ENCODE measurements around the gene SLC9A9.

SLC9A9 gene

DNA sequence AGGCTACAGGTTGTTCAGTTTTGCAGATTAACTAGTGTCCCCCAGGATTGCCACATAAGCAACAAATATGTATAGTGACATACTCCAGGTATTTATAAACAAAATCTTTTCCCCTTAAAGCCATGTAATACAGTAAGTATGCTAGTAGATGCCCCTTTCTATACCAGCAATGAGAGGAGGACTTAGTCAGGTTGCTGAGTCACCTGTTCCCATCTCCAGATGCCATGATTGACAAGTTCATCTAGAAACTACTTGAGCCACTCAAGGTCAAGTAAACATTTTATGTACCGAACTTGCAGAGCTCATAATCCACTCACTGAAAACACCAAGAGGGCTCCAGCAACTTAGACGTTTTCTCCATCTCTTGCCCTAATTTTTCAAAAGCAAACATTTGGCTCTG, 18.2 kb downstream of the SLC9A9 start:
- peaks cover 3% of the 10 kb centered on the region for H3K27me3 Mint-ChIP-seq (ENCODE audit: low read depth, poor library complexity)
- H3K9me3 Mint-ChIP-seq = no peaks in the 10 kb centered on the region
- no peak for DNase-seq
- H3K27ac Mint-ChIP-seq = no peak overlapping the region
- no peak overlapping the region for H3K4me3 Mint-ChIP-seq
- H3K36me3 Mint-ChIP-seq (ENCODE audit: low read depth) = peaks cover 8% of the 10 kb centered on the region
- TF ChIP-seq, protein P1, sequence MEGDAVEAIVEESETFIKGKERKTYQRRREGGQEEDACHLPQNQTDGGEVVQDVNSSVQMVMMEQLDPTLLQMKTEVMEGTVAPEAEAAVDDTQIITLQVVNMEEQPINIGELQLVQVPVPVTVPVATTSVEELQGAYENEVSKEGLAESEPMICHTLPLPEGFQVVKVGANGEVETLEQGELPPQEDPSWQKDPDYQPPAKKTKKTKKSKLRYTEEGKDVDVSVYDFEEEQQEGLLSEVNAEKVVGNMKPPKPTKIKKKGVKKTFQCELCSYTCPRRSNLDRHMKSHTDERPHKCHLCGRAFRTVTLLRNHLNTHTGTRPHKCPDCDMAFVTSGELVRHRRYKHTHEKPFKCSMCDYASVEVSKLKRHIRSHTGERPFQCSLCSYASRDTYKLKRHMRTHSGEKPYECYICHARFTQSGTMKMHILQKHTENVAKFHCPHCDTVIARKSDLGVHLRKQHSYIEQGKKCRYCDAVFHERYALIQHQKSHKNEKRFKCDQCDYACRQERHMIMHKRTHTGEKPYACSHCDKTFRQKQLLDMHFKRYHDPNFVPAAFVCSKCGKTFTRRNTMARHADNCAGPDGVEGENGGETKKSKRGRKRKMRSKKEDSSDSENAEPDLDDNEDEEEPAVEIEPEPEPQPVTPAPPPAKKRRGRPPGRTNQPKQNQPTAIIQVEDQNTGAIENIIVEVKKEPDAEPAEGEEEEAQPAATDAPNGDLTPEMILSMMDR (IDR thresholded peaks at IDR 0.05) = no peak
- peaks cover under 1% of the 10 kb centered on the region for H3K4me1 Mint-ChIP-seq

DNA sequence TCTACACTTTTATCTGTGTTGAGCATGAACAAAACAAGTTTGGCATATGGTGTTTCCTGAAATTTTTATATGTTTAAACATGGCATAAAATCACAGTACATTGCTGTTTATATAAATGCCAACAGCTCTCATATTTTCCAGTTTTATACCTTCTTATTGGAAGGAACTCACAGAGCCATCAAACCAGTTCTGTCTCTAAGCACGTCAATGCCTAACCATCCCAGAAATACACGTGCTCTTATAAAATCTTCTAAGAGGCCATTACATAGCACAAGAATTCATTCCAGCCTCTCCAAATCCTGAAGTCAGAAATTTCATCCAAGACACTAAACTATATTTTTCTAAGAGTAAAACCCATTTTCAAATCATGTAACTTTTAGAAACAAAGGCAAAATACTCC, 20.8 kb downstream of the SLC9A9 start:
- Mint-ChIP-seq H3K4me1 (peaks cover 19% of the 10 kb centered on the region), H3K27me3 (ENCODE audit: low read depth, poor library complexity) (no peaks in the 10 kb centered on the region), H3K27ac (no peak overlapping the region), H3K9me3 (no peaks in the 10 kb centered on the region), H3K36me3 (ENCODE audit: low read depth) (peaks cover 8% of the 10 kb centered on the region), H3K4me3 (no peak overlapping the region)
- no peak for DNase-seq
- TF ChIP-seq, protein P1 (IDR thresholded peaks at IDR 0.05) = no peak

DNA sequence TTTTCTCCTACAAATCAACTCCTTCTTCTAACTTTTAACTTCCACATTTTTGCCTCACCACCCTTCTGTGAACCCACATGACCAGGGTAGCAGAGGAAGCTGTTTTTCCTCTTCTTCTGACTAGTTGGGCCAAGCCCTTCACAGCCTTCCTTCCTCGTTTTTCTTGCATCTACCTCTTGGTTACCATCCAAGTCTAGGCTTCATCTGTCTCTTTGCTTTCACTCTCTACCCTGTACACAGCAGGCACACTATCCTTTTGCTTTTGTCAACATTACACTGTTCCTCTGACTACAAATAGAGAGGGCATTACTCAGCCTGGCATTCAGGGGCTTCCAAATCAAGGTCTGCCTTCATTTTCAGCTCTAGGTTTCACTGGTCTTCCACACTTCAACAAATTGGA, 22.0 kb downstream of the SLC9A9 start:
- Mint-ChIP-seq H3K9me3 (no peaks in the 10 kb centered on the region), H3K36me3 (ENCODE audit: low read depth) (peaks cover 8% of the 10 kb centered on the region), H3K4me3 (no peak overlapping the region), H3K4me1 (peaks cover 29% of the 10 kb centered on the region), H3K27ac (no peak overlapping the region), H3K27me3 (ENCODE audit: low read depth, poor library complexity) (no peaks in the 10 kb centered on the region)
- TF ChIP-seq, protein P1 (IDR thresholded peaks at IDR 0.05) = no peak
- DNase-seq = no peak

DNA sequence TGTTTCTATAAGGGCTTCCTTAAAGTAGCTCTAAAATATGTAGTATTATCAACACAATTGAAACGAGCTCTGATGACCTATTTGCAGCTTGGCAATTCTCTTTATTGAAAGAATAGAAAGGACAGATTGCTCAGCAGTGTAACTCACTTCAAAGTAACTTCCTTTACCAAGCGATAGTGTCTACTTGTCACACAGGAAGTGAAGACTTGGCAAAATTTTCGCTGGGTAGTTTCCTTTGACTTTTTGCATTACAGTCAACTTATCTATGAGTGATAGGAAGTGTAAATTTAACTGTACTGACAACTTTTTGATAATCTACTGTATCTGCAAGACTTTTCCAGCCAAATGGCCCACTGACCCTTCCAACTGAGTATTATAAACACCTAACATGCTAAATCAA, 22.8 kb downstream of the SLC9A9 start:
- TF ChIP-seq, protein P1 (IDR thresholded peaks at IDR 0.05) = no peak
- Mint-ChIP-seq H3K27ac (no peak overlapping the region), H3K9me3 (no peaks in the 10 kb centered on the region), H3K36me3 (ENCODE audit: low read depth) (peaks cover 8% of the 10 kb centered on the region), H3K4me3 (no peak overlapping the region), H3K27me3 (ENCODE audit: low read depth, poor library complexity) (no peaks in the 10 kb centered on the region), H3K4me1 (peaks cover 37% of the 10 kb centered on the region)
- DNase-seq = no peak

DNA sequence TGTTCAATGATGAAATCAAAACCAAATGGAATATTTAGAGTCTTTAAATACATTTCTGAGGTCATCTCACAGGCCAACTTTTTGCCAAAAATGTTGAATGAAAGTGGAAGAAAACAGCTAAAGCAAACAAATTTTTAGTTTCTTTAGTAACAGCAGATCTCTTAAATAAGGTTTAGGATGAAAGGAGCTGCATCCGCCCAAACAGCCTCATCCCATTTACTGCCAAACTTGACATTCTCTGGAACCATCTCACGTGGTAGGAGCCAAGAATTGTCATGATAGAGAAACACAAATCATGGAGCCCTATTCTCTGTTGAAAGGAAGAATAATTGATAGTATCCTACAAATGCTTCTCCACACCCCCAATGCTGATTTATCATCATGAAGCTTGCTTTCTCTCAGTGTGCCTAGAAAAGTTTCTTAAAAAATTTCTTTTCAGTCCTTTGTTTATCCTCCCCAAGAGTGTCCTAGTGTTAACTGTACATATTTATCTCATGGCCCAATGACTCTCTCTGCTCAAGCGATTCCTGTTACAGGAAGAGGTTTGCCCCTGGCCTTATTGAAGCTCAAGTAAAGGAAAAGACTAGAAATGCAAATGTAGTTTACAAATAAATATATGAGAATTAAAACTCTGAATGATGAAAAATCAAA, 23.4 kb downstream of the SLC9A9 start:
- H3K4me1 Mint-ChIP-seq = peaks cover 40% of the 10 kb centered on the region
- H3K27me3 Mint-ChIP-seq (ENCODE audit: low read depth, poor library complexity) = no peaks in the 10 kb centered on the region
- peaks cover 8% of the 10 kb centered on the region for H3K36me3 Mint-ChIP-seq (ENCODE audit: low read depth)
- H3K9me3 Mint-ChIP-seq = no peaks in the 10 kb centered on the region
- TF ChIP-seq, protein P1 (IDR thresholded peaks at IDR 0.05) = no peak
- H3K27ac Mint-ChIP-seq = no peak overlapping the region
- DNase-seq = no peak
- no peak overlapping the region for H3K4me3 Mint-ChIP-seq

DNA sequence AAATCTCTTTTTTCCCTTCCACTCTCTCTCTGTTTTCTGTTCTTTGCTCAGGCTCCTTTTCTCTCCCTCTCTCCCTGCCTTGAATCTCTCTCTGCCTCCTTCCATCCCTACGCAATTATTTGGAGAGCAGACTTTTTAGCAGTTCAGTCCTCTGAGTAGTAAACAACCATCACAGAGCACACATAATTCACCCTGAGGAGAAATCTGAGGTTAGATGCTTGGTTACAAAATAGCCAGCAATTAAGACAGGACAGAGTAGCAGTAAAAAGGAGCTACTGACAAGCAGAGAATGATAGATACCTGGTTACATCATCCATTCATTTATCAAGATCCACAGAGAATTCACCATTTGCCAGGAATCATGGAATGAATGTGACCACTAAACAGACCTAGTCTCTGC, 25.5 kb downstream of the SLC9A9 start:
- Mint-ChIP-seq H3K36me3 (ENCODE audit: low read depth) (peaks cover 8% of the 10 kb centered on the region), H3K27me3 (ENCODE audit: low read depth, poor library complexity) (peaks cover 4% of the 10 kb centered on the region), H3K4me1 (peaks cover 40% of the 10 kb centered on the region), H3K27ac (peak overlapping the region; percentile 98), H3K9me3 (no peaks in the 10 kb centered on the region), H3K4me3 (no peak overlapping the region)
- TF ChIP-seq, protein P1 (IDR thresholded peaks at IDR 0.05) = no peak
- DNase-seq = no peak

Data from nephron progenitor cell (in vitro differentiated cells).